ELR (cell line): ENCODE data around the gene NAA80.
A peak's percentile ranks its signal among the peaks of the same experiment; 100 is the strongest.

Source experiments
- DNase-seq: peaks from one replicate; pipeline ENCODE4 v3.0.0-alpha.2; 2015; ENCODE audit warnings: low read depth

Gene NAA80

DNA sequence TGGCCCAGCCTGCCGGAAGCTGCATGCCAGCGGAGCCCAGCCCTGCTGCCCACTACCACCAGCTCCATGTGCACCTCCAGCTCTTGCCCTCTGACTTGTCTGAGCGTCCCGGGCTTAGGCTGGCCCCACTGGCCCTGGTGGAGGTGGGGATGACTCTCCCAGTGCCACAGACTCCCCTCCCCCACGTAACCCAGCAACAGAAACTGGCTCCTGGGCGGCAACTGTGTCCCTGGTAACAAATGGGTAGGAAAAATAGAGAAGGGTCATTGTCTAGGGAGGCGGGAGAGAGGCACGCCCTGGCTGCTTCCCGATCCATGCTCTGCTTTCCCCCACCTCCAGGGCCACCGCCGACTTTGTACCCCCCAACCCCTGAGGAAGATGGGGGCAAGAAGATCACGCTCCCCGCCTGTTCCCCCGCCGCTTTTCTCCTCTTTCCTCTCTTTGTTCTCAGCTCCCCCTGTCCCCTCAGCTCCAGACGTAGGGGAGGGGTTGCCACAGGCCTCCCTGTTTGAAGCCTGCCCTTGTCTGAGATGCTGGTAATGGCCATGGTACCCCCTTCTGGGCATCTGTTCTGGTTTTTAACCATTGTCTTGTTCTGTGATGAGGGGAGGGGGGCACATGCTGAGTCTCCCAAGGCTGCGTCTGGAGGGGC is 41.0 kb downstream of the NAA80 start:
- DNase-seq, result no peak

DNA sequence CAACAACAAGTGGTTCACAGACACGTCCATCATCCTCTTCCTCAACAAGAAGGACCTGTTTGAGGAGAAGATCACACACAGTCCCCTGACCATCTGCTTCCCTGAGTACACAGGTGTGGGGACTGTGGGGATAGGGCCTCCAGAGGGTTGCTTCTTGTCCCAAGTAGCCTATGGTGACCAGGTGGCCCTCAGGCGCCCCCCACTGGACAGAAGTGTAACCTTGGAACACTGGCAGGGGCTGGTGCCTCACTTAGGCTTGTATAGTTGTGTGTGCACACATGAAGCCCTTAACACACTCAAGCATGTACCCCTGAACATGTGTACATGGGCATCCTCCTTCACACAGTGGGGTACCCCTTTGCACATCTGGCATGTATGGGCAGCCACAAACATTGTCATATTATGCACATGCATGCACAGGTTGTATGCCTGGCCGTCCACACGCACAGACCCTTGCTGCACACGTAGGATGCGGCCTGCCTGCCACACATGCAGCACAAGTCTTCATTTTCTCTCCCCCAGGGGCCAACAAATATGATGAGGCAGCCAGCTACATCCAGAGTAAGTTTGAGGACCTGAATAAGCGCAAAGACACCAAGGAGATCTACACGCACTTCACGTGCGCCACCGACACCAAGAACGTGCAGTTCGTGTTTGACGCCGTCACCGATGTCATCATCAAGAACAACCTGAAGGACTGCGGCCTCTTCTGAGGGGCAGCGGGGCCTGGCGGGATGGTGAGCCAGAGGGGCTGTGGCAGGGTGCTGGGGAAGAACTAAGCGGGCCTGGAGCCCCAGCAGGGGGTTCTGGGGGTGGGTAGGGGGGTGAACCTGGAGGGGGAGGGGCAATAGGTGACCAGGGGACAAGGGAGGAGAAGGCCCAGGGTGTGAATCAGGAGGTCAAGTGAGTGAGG is 42.0 kb downstream of the NAA80 start:
- peak; percentile 55 for DNase-seq

DNA sequence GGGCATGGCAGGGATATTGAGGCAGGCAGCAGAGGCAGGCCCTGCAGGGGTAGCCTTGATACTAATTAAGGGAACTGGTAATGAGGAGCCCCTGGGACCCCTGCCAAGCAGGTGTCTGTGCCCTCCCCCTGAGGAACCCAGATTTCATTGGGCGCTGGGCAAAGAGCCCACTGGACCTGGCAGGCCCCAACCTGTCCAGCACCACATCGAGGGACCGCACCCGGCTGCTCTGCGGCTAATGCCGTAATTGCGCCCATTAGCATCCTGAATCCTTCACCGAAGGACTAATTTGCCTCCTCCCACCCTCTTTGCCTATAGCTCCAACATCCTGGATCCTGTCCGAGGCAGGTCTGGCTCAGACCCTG is 44.0 kb downstream of the NAA80 start:
- no peak for DNase-seq

DNA sequence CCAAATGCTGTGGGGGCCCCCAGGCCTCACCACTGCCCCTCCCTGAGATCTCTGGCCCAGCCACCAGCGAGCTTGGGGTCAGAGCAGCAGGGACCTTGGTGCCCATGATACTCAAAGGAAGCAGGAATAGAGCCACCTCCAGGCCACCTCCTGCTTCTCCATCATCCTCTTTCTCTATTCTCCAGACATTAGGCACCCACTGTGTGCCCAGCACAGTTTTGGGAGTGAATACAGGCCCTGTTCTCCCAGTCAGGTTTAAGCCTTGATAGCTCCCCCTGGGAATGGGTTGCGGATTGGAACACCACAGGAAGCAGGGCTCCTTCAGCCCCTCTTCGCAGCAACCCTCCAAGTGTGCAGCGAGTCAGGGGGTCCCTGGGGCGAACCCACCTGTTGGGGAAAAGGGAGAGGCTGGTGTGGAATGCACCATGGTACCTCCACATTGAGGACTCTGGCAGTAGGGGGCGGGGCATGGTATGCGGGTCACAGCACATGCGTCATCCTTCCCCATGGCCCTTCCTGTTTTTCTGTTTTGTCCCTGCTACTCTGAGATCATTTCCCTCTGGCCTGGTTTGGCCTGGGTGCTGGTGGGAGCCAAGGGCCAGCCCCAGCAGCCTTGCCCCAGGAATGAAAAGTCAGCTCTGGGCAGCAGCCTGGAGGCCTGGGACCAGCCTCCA is 44.5 kb downstream of the NAA80 start:
- peak; percentile 78 for DNase-seq

DNA sequence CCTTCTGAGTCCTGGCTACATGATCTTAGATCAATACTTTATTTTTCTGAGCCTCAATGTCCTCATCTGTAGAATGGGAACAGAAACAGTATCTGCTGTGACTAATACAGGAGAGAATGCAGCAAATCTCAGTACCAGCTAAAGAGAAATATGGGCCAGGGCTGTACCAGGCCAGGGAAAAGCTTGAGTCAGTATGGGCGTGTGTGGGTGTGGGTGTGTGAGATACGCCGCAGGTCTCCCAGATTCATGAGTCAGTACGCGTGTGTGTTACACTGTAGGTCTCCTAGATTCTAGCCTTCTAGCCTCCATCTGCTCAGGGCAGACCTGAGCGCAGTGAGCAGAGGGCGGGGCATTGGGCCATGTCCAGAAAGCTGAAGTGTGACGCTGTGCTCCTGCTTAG is 48.0 kb downstream of the NAA80 start:
- DNase-seq, result peak; percentile 98

DNA sequence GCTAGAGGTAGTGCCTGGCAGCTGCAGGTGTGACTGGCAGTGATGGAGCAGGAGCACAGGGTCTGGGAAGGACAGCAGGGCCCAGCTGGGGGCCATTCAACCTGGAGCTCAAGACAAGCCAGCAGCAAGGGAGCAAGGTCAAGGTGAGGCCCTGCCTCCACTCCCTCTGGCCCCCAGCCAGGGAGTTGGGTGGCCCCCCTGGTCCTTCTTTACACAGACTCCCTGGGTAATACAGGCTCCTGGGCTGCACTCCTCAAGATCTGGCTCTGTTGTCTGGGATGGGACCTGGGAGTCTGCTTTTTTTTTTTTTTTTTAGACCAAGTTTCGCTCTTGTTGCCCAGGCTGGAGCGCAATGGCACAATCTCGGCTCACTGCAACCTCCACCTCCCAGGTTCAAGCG is 48.7 kb downstream of the NAA80 start:
- DNase-seq, result no peak

DNA sequence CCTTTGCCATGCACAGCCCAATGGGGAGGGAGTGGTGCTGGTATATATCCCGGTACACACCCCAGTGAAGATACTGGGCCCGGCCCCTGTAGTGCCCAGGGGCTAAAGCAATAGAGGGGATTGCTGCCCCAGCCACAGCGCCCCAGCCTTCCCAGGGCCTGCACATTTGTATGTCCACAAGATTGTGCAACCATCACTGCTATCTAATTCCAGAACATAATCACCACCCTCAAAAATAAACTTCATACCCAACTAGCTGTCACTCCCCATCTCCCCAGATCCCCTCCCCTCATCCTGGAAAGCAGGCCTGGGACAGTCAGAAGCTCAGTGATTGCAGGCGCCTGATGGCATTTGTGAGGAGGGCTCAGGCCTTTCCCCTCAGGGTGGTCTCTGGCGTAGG is 49.7 kb downstream of the NAA80 start:
- no peak for DNase-seq

DNA sequence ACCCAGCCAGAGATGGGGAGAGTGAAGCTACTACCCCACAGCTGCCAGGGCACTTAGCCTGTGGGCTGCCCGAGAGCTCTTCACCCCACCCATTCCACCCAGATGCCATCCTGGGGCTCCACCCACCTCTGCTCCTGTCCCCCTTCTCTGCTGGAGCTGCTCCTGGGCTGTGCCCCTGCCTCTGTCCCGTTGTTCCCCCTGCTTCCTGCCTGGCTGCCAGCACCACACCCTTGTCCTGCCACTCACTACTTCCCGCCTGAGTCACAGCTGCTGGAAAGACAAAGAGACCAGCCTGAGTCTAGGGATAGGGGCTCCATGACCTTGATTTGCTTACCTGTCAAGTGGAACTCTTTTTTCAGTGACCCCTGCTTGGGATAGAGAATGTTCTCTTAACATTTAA is 50.8 kb downstream of the NAA80 start:
- peak; percentile 66 for DNase-seq

DNA sequence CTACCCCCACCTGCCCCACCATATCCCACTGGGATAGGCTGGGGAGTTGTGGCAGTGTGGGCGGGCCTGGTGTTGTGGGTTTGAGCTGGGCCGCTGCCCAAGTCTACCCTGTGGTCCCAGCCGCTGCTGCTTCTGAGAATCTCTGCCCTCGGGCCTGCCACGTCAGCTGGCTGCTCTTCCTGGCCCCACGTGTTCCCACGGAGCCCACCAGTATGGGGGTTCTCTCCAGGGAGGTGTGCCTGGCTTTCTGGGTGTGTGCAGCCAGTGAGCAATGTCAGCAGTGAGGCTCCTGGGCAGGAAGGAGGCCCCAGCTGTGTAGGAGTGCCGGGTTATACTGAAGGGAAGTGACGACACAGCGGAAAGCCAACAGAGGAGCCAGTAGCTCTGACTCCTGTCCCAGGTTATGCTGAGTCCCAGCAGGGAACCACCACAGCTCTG is 52.7 kb downstream of the NAA80 start:
- DNase-seq, result peak; percentile 99
